Posterior cingulate gyrus (tissue), 11 donors: ENCODE results near the gene CARD11.
A peak's percentile ranks its signal among the peaks of the same experiment; 100 is the strongest.

Source experiments
- DNase-seq, 10 donors: peaks; one replicate each; pipeline versions ENCODE4 v3.0.0 to v3.0.0-alpha.2; 2020 to 2021; ENCODE audit warnings: mixed read lengths in 3 of 10
- intact Hi-C: fragments of 100-400 bp; cut with DNase I; formaldehyde crosslinking; loops from one replicate; pipeline ENCODE4 v1.15.1; 2023

The CARD11 gene

GRCh38 chr7:2886391-2886790 lies 157.3 kb downstream of the CARD11 start:
- intact Hi-C loops, result no loop called here
- no peak for DNase-seq

GRCh38 chr7:2884161-2884560 lies 159.5 kb downstream of the CARD11 start:
- intact Hi-C loops, result no loop called here
- DNase-seq, result peak in 1 of 10 donors; percentile 74

GRCh38 chr7:2883101-2883500 lies 160.6 kb downstream of the CARD11 start:
- intact Hi-C loops, result no loop called here

GRCh38 chr7:2882111-2882510 lies 161.6 kb downstream of the CARD11 start:
- intact Hi-C loops, result no loop called here
- no peak for DNase-seq

More at GRCh38 chr7:2883101-2883500, 160.6 kb downstream of the CARD11 start:
- DNase-seq, result no peak

- intact Hi-C loops, result no loop called here
- no peak for DNase-seq
Measured at GRCh38 chr7:2880874-2881533, 162.7 kb downstream of the CARD11 start.

GRCh38 chr7:2880051-2880450 lies 163.6 kb downstream of the CARD11 start:
- no peak for DNase-seq
- intact Hi-C loops, result no loop called here

- intact Hi-C loops, result no loop called here
- no peak for DNase-seq
Measured at GRCh38 chr7:2879354-2879753, 164.3 kb downstream of the CARD11 start.

- intact Hi-C loops, result no loop called here
- DNase-seq, result no peak
Measured at GRCh38 chr7:2878306-2878705, 165.4 kb downstream of the CARD11 start.

GRCh38 chr7:2876031-2876731 lies 167.5 kb downstream of the CARD11 start:
- DNase-seq, result peak in 4 of 10 donors; percentile 27 to 89 (median 66)
- intact Hi-C loops, result no loop called here

- intact Hi-C loops, result no loop called here
- peak in 4 of 10 donors; percentile 32 to 89 (median 52) for DNase-seq
Measured at GRCh38 chr7:2873686-2874551, 169.7 kb downstream of the CARD11 start.

- no peak for DNase-seq
- intact Hi-C loops, result no loop called here
Measured at GRCh38 chr7:2873146-2873545, 170.5 kb downstream of the CARD11 start.

- DNase-seq, result peak in 4 of 10 donors; percentile 37 to 80 (median 46)
- intact Hi-C loops, result no loop called here
Measured at GRCh38 chr7:2872296-2872874, 171.3 kb downstream of the CARD11 start.

GRCh38 chr7:2870471-2870931 lies 173.2 kb downstream of the CARD11 start:
- DNase-seq, result peak in 1 of 10 donors; percentile 83
- intact Hi-C loops, result no loop called here

- intact Hi-C loops, result loop anchor here (5.0 kb wide), 1 partner anchor 287 kb away; no protein-coding TSS in a partner anchor
- DNase-seq, result peak in 1 of 10 donors; percentile 86
Measured at GRCh38 chr7:2869981-2870380, 173.7 kb downstream of the CARD11 start.

GRCh38 chr7:2866601-2867000 lies 177.1 kb downstream of the CARD11 start:
- peak in 2 of 10 donors; percentile 26 to 67 for DNase-seq
- intact Hi-C loops, result loop anchor here (5.0 kb wide), 1 partner anchor 291 kb away; no protein-coding TSS in a partner anchor

GRCh38 chr7:2864999-2865670 lies 178.5 kb downstream of the CARD11 start:
- DNase-seq, result peak in 8 of 10 donors; percentile 67 to 94 (median 76)
- intact Hi-C loops, result loop anchor here (5.0 kb wide), 1 partner anchor 292 kb away; no protein-coding TSS in a partner anchor

GRCh38 chr7:2864204-2864985 lies 179.3 kb downstream of the CARD11 start:
- DNase-seq, result peak in 2 of 10 donors; percentile 26 to 83
- intact Hi-C loops, result no loop called here

- peak in 3 of 10 donors; percentile 31 to 86 (median 78) for DNase-seq
- intact Hi-C loops, result no loop called here
Measured at GRCh38 chr7:2863461-2864066, 180.1 kb downstream of the CARD11 start.
